Endothelial cell of umbilical vein (primary cell): Measurements from ENCODE around the gene TMPRSS6. TPM values are rescaled to one million over a fixed set of nuclear protein-coding genes. Genes with fewer than 3 reads are reported as not detected.

Experiments used
- BruUV-seq: library from RNA; stranded (reverse); fragments of 400-500 nt; replicated peaks from 2 replicates; lab custom pipeline; 2021; lab: Mats Ljungman, UMichigan
- CTCF ChIA-PET: fragments of 300-600, 350-600 bp; sonication (Branson Sonifier 250); formaldehyde crosslinking; loops from one replicate; lab custom pipeline; 2021; ENCODE audit warnings: antibody characterized with exemption, inconsistent platforms; lab: Charles Lee
- POLR2A ChIA-PET: fragments of 300-600, 350-600 bp; sonication (Branson Sonifier 250); formaldehyde crosslinking; loops from one replicate; lab custom pipeline; 2021; ENCODE audit warnings: antibody characterized with exemption, inconsistent platforms; lab: Charles Lee
- DNase-seq: peaks from one replicate; pipeline ENCODE4 v3.0.0-alpha.2; 2011; ENCODE audit warnings: low read depth, low spot score
- FAIRE-seq: peaks from 2 replicates; lab custom pipeline; 2011; peaks lifted over from hg19 to GRCh38; lab: Jason Lieb, UNC
- H2AFZ ChIP-seq: 2 replicates; pipeline ENCODE4 v1.6.0; 2012; ENCODE audit warnings: low read depth, low read length, control low read depth, inconsistent platforms
- H3K27ac ChIP-seq: 2 replicates; pipeline ENCODE4 v1.5.1; 2011; ENCODE audit warnings: low read depth, mild to moderate bottlenecking, control low read depth, low read length, moderate library complexity; ENCODE audit not compliant: insufficient read depth
- H3K27me3 ChIP-seq, 2 experiments: 2 replicates each; pipeline versions ENCODE4 v1.6.0 to v1.6.1; 2011; ENCODE audit warnings: low read length in 2 of 2, mixed read lengths in 1 of 2; ENCODE audit not compliant: control insufficient read depth in 2 of 2, insufficient read depth in 2 of 2
- H3K36me3 ChIP-seq, 2 experiments: 2 replicates in 1 of 2; 3 replicates in 1 of 2; pipeline ENCODE4 v1.5.1; 2011; ENCODE audit warnings: low read length in 2 of 2, mild to moderate bottlenecking in 1 of 2, moderate library complexity in 1 of 2; ENCODE audit not compliant: control insufficient read depth in 2 of 2, insufficient read depth in 2 of 2; ENCODE audit errors: extremely low read depth in 1 of 2
- H3K4me1 ChIP-seq: 3 replicates; pipeline ENCODE4 v1.5.1; 2011; ENCODE audit warnings: mild to moderate bottlenecking, low read length; ENCODE audit not compliant: control insufficient read depth, insufficient read depth; ENCODE audit errors: extremely low read depth
- H3K4me2 ChIP-seq: 2 replicates; pipeline ENCODE4 v1.6.1; 2011; ENCODE audit warnings: low read length, control low read depth, mixed read lengths; ENCODE audit not compliant: insufficient read depth
- H3K4me3 ChIP-seq, 3 experiments: fragments of 200-600 bp in 1 of 3; sonication (generic), shearing (Covaris generic) in 1 of 3; replicated peaks in 1 of 3; 2 replicates each; pipeline ENCODE4 v1.5.1; 2011 to 2016; ENCODE audit warnings: control low read depth in 3 of 3, low read length in 3 of 3, mild to moderate bottlenecking in 2 of 3, inconsistent platforms in 1 of 3, low read depth in 1 of 3, moderate library complexity in 1 of 3; ENCODE audit not compliant: insufficient read depth in 1 of 3
- H3K79me2 ChIP-seq: 2 replicates; pipeline ENCODE4 v1.6.0; 2012; ENCODE audit warnings: low read length, inconsistent platforms; ENCODE audit not compliant: control insufficient read depth, insufficient read depth
- H3K9ac ChIP-seq: replicated peaks from 2 replicates; pipeline ENCODE3; 2011; ENCODE audit warnings: low read length, control low read depth; ENCODE audit not compliant: insufficient read depth; ENCODE audit errors: extremely low read depth
- H3K9me1 ChIP-seq: replicated peaks from 3 replicates; pipeline ENCODE4 v1.6.0; 2011; ENCODE audit warnings: mild to moderate bottlenecking, low read length; ENCODE audit not compliant: control insufficient read depth, insufficient read depth; ENCODE audit errors: extremely low read depth
- H3K9me3 ChIP-seq: replicated peaks from 2 replicates; pipeline ENCODE4 v1.5.1; 2012; ENCODE audit warnings: low read length, inconsistent platforms; ENCODE audit not compliant: control insufficient read depth, insufficient read depth
- H4K20me1 ChIP-seq: replicated peaks from 2 replicates; pipeline ENCODE3; 2011; ENCODE audit warnings: mild to moderate bottlenecking, low read length; ENCODE audit not compliant: control insufficient read depth, insufficient read depth; ENCODE audit errors: extremely low read depth
- EZH2 ChIP-seq: IDR thresholded peaks from 2 replicates; pipeline ENCODE4 v1.6.1; 2012; ENCODE audit warnings: borderline replicate concordance, low read depth, mild to moderate bottlenecking, moderate library complexity, low read length, inconsistent platforms; ENCODE audit not compliant: severe bottlenecking
- FOS ChIP-seq: IDR thresholded peaks from 2 replicates; pipeline ENCODE4 v1.6.1; 2011; ENCODE audit warnings: mild to moderate bottlenecking, low read length, moderate library complexity, borderline replicate concordance; ENCODE audit not compliant: insufficient read depth
- GATA2 ChIP-seq: IDR thresholded peaks from 2 replicates; pipeline ENCODE4 v1.7.0; 2011; ENCODE audit warnings: low read depth, mild to moderate bottlenecking, moderate library complexity, mixed read lengths, low read length; ENCODE audit not compliant: insufficient read length, insufficient read depth
- JUN ChIP-seq: IDR thresholded peaks from 2 replicates; pipeline ENCODE4 v1.6.1; 2011; ENCODE audit warnings: borderline replicate concordance, low read depth; ENCODE audit not compliant: insufficient read length, insufficient read depth
- MAX ChIP-seq: IDR thresholded peaks from 2 replicates; pipeline ENCODE4 v1.6.1; 2011; ENCODE audit not compliant: insufficient read depth, insufficient read length
- MYC ChIP-seq: IDR thresholded peaks from one replicate; pipeline ENCODE4 v1.6.1; 2011; ENCODE audit warnings: mild to moderate bottlenecking, low read depth, low read length
- POLR2A ChIP-seq: IDR thresholded peaks from 2 replicates; pipeline ENCODE4 v1.6.1; 2012; ENCODE audit warnings: low read depth, mild to moderate bottlenecking, control low read depth, low read length
- POLR2AphosphoS5 ChIP-seq: IDR thresholded peaks from 2 replicates; pipeline ENCODE4 v1.6.1; 2012; ENCODE audit warnings: low read depth, mild to moderate bottlenecking, control low read depth, low read length, moderate library complexity; ENCODE audit not compliant: insufficient read depth
- dilution Hi-C: fragments of 300-500 bp; cut with MboI; formaldehyde crosslinking; loops from one replicate; pipeline ENCODE4 v1.15.0; 2019; ENCODE audit warnings: low sequenced_read_pairs; ENCODE audit not compliant: extremely low pct_ligation_motif_present
- intact Hi-C: fragments of 100-400 bp; cut with micrococcal nuclease; formaldehyde crosslinking; loops from one replicate; pipeline ENCODE4 v1.10.0; 2022
- polyA plus RNA-seq, 4 experiments: library from polyadenylated mRNA; depleted of rRNA in 3 of 4; stranded (reverse) in 3 of 4; unstranded in 1 of 4; fragments of >200 nt; gene quantifications; 2 replicates each; pipeline versions ENCODE4 v1.2.1 to v1.2.3, GENCODE V29; 2011 to 2012; ENCODE audit warnings: missing spikeins in 1 of 4
- total RNA-seq: library from RNA; stranded (reverse); gene quantifications from 2 replicates; pipeline ENCODE4 v1.2.3, GENCODE V29; 2021
- TF ChIP-seq, protein P1 (sequence below), 2 donors: IDR thresholded peaks; 1 replicate in 1 of 2; 2 replicates in 1 of 2; pipeline ENCODE4 v1.5.1; 2011; ENCODE audit warnings: low read length in 2 of 2, mild to moderate bottlenecking in 2 of 2, moderate library complexity in 2 of 2, control low read depth in 1 of 2, inconsistent platforms in 1 of 2, low read depth in 1 of 2; ENCODE audit not compliant: insufficient read depth in 1 of 2; ENCODE audit errors: extremely low read depth in 1 of 2

Gene TMPRSS6
- total and polyA plus RNA-seq, 2 donors (not counting 3 experiments of a cell fraction or from before 2014, with no cell fraction given), result not detected

DNA sequence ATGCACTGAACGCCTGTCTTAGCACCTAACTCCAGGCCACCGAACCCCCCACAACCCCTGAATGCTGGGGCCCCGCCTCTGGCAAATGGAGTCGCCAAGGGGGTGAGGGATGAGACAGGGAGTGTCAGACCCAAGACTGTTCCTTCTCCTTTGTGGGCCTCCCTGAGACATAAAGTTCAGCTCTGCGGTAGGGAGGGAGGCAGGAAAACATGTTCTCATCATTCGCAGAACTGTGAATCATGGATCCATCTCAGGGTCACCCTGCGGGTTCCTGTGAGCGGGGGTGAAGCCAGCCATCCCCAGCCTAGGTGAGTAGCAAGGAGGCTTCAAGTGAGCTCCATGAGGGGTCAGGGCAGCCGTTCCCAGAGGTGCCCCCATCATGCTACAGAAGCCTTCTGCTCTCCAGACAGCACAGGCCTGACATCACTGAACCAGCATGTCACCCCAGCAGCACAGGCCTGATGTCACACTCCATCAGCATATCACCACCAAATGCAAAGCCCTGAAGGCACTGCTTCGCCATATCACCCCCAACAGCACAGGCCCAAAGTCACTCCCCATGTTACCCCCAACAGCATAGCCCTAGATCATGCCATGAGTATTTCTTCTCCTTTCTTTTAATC, 27.2 kb downstream of the TMPRSS6 start:
- no peak overlapping the region for H2AFZ ChIP-seq

More for the DNA sequence above, 27.2 kb downstream of the TMPRSS6 start:
- H4K20me1 ChIP-seq, result no peaks in the 10 kb centered on the region
- CTCF ChIA-PET, result no interaction called here
- no TSS peak for BruUV-seq
- H3K27ac ChIP-seq, result no peak overlapping the region
- peaks cover 9% of the 10 kb centered on the region for H3K4me1 ChIP-seq
- no peaks in the 10 kb centered on the region for H3K27me3 ChIP-seq
- no peaks in the 10 kb centered on the region for H3K79me2 ChIP-seq
- dilution Hi-C loops, result no loop called here
- no peak overlapping the region for H3K4me3 ChIP-seq
- no peaks in the 10 kb centered on the region for H3K36me3 ChIP-seq
- no peak overlapping the region for H3K9ac ChIP-seq
- H3K4me2 ChIP-seq, result no peak overlapping the region
- POLR2A ChIA-PET, result no interaction called here
- no peaks in the 10 kb centered on the region for H3K9me1 ChIP-seq
- no peak for DNase-seq
- no peaks in the 10 kb centered on the region for H3K9me3 ChIP-seq
- intact Hi-C loops, result no loop called here
- TF ChIP-seq POLR2A (no peak), POLR2AphosphoS5 (no peak), GATA2 (no peak), MYC (no peak), JUN (no peak), MAX (no peak), EZH2 (no peak), FOS (no peak)
- TF ChIP-seq, protein P1, sequence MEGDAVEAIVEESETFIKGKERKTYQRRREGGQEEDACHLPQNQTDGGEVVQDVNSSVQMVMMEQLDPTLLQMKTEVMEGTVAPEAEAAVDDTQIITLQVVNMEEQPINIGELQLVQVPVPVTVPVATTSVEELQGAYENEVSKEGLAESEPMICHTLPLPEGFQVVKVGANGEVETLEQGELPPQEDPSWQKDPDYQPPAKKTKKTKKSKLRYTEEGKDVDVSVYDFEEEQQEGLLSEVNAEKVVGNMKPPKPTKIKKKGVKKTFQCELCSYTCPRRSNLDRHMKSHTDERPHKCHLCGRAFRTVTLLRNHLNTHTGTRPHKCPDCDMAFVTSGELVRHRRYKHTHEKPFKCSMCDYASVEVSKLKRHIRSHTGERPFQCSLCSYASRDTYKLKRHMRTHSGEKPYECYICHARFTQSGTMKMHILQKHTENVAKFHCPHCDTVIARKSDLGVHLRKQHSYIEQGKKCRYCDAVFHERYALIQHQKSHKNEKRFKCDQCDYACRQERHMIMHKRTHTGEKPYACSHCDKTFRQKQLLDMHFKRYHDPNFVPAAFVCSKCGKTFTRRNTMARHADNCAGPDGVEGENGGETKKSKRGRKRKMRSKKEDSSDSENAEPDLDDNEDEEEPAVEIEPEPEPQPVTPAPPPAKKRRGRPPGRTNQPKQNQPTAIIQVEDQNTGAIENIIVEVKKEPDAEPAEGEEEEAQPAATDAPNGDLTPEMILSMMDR (IDR thresholded peaks at IDR 0.05; ENCODE audit: extremely low read depth in 1 of 2, insufficient read depth in 1 of 2, low read depth in 1 of 2, low read length in 2 of 2), result no peak
- FAIRE-seq, result no peak
